Fibroblast of lung (primary cell): ENCODE data around the gene TEX29. TPM values are rescaled to one million over a fixed set of nuclear protein-coding genes. Genes with fewer than 3 reads are reported as not detected.

Experiments
- DNase-seq, 2 donors: peaks; one replicate each; pipeline versions ENCODE4 v3.0.0 to v3.0.0-alpha.2; 2010; ENCODE audit warnings: low read depth in 2 of 2
- H2AFZ ChIP-seq: 2 replicates; pipeline ENCODE4 v1.5.1; 2012; ENCODE audit warnings: low read length, control low read depth, inconsistent platforms
- H3K27ac ChIP-seq: 2 replicates; pipeline ENCODE4 v1.5.1; 2011; ENCODE audit warnings: low read length, control low read depth; ENCODE audit not compliant: insufficient read depth
- H3K27me3 ChIP-seq: 2 replicates; pipeline ENCODE4 v1.5.1; 2011; ENCODE audit warnings: mild to moderate bottlenecking, low read length; ENCODE audit not compliant: control insufficient read depth, insufficient read depth
- H3K36me3 ChIP-seq: 2 replicates; pipeline ENCODE4 v1.5.1; 2011; ENCODE audit warnings: low read length; ENCODE audit not compliant: control insufficient read depth, insufficient read depth
- H3K4me1 ChIP-seq: 2 replicates; pipeline ENCODE4 v1.5.1; 2011; ENCODE audit warnings: low read length; ENCODE audit not compliant: control insufficient read depth, insufficient read depth; ENCODE audit errors: extremely low read depth
- H3K4me2 ChIP-seq: 2 replicates; pipeline ENCODE4 v1.5.1; 2011; ENCODE audit warnings: low read length, control low read depth; ENCODE audit not compliant: insufficient read depth; ENCODE audit errors: extremely low read depth
- H3K4me3 ChIP-seq, 4 experiments: fragments of 200-600 bp in 1 of 4; sonication (generic) in 1 of 4; replicated peaks in 1 of 4; 2 replicates each; pipeline ENCODE4 v1.5.1; 2011 to 2016; ENCODE audit warnings: low read length in 4 of 4, low read depth in 3 of 4, mild to moderate bottlenecking in 3 of 4, control low read depth in 2 of 4, inconsistent platforms in 1 of 4, mixed read lengths in 1 of 4; ENCODE audit not compliant: insufficient read depth in 1 of 4; ENCODE audit errors: control extremely low read depth in 1 of 4
- H3K79me2 ChIP-seq: 2 replicates; pipeline ENCODE4 v1.5.1; 2012; ENCODE audit warnings: mild to moderate bottlenecking, low read length, inconsistent platforms; ENCODE audit not compliant: control insufficient read depth, insufficient read depth
- H3K9ac ChIP-seq: 2 replicates; pipeline ENCODE4 v1.5.1; 2011; ENCODE audit warnings: mild to moderate bottlenecking, low read length, control low read depth; ENCODE audit not compliant: insufficient read depth
- H3K9me3 ChIP-seq: 2 replicates; pipeline ENCODE4 v1.5.1; 2012; ENCODE audit warnings: low read depth, low read length; ENCODE audit not compliant: control insufficient read depth, insufficient read depth
- H4K20me1 ChIP-seq: 2 replicates; pipeline ENCODE4 v1.5.1; 2011; ENCODE audit warnings: low read length; ENCODE audit not compliant: control insufficient read depth, insufficient read depth; ENCODE audit errors: extremely low read depth
- EZH2 ChIP-seq: IDR thresholded peaks from 2 replicates; pipeline ENCODE4 v1.5.1; 2012; ENCODE audit warnings: low read length, control low read depth, mild to moderate bottlenecking; ENCODE audit errors: missing control alignments
- polyA plus RNA-seq, 2 donors: library from polyadenylated mRNA; depleted of rRNA in 1 of 2; stranded (reverse) in 1 of 2; unstranded in 1 of 2; fragments of >200 nt; gene quantifications; 2 replicates each; pipeline ENCODE4 v1.2.1, GENCODE V29; 2011 to 2012; ENCODE audit warnings: missing spikeins in 1 of 2
- total RNA-seq: library from RNA; depleted of rRNA; stranded (reverse); fragments of >200 nt; gene quantifications from 2 replicates; pipeline ENCODE4 v1.2.1, GENCODE V29; 2014
- TF ChIP-seq, protein P1 (sequence below), 2 donors: IDR thresholded peaks in 1 of 2; conservative IDR thresholded peaks in 1 of 2; 1 replicate in 1 of 2; 2 replicates in 1 of 2; pipeline ENCODE4 v1.5.1; 2011 to 2012; ENCODE audit warnings: low read length in 2 of 2, control low read depth in 1 of 2, inconsistent platforms in 1 of 2, low read depth in 1 of 2, mild to moderate bottlenecking in 1 of 2

Gene TEX29
- total and polyA plus RNA-seq, 2 donors (not counting 1 experiment from before 2014, with no cell fraction given), result 0.66 to 1.7 TPM

DNA sequence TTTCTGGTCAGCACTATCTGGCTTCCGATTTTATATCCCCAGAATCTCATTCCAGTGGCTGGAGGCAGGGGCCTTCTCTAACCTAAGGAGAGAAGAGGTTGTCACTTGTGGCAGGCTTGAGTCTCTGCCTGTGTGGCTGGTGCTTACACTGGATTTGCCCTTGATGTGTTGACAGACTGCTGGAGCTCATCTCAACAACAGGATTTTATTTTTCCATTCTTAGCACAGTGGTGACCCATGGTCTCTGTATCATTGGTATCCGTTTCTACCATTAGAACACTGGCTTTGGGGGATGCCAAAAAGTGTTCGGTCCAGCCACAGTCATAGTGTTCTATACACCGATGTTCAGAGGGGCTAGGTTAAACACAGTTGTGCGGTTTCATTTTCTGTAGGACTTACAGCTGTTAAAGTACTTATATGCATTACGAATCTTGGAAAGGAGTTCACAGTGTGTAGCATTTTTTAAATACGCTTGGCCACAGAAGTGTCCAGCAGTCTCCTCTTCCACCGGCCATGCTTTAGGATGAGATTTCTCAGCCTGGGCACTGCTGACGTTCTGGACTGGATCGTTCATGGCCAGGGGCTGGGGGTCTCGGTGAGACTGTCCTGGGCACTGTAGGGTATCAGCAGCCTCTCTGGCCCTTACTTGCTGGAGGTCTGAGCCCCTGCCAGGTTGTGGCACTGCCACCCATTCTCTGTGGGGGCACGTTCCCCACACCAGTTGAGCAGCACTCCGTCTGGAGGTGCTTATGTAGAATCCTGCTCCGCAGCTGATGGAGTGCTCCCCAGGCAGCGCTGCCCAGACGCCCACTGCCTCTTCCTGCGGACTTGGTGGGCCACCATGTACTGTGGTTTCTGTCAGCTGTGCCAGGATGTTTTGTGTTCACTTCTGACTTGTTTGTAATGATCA, 41.4 kb upstream of the TEX29 start:
- Histone ChIP-seq H3K36me3 (peaks cover 5% of the 10 kb centered on the region), H3K9ac (no peak overlapping the region), H3K27ac (no peak overlapping the region), H3K4me2 (no peak overlapping the region), H3K79me2 (peaks cover 2% of the 10 kb centered on the region), H3K27me3 (no peaks in the 10 kb centered on the region), H3K4me1 (peaks cover 12% of the 10 kb centered on the region), H4K20me1 (no peaks in the 10 kb centered on the region), H2AFZ (no peak overlapping the region), H3K9me3 (no peaks in the 10 kb centered on the region), H3K4me3 (no peak overlapping the region)
- TF ChIP-seq EZH2, result no peak
- TF ChIP-seq, protein P1, sequence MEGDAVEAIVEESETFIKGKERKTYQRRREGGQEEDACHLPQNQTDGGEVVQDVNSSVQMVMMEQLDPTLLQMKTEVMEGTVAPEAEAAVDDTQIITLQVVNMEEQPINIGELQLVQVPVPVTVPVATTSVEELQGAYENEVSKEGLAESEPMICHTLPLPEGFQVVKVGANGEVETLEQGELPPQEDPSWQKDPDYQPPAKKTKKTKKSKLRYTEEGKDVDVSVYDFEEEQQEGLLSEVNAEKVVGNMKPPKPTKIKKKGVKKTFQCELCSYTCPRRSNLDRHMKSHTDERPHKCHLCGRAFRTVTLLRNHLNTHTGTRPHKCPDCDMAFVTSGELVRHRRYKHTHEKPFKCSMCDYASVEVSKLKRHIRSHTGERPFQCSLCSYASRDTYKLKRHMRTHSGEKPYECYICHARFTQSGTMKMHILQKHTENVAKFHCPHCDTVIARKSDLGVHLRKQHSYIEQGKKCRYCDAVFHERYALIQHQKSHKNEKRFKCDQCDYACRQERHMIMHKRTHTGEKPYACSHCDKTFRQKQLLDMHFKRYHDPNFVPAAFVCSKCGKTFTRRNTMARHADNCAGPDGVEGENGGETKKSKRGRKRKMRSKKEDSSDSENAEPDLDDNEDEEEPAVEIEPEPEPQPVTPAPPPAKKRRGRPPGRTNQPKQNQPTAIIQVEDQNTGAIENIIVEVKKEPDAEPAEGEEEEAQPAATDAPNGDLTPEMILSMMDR (conservative IDR thresholded peaks at IDR 0.05 in 1 of 2, IDR thresholded peaks at IDR 0.05 in 1 of 2; ENCODE audit: low read depth in 1 of 2, low read length in 2 of 2), result no peak
- peak in 1 of 2 donors; percentile 34 for DNase-seq

DNA sequence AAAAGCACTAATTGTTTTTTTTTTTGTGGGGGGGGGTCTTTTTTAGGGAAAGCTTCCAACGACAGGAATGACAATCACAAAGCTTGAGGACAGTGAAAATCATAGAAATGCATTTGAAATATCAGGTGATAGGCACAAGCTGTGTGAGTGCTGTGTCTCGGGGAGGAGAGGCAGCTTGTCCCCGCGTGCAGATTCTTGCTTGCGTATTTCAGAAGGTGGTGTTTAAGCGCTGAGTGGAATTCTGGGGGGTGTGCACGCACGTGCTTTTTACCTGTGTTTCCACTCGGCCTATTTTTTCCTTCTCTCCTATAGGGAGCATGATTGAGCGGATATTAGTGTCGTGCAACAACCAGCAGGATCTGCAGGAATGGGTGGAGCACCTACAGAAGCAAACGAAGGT, 40.2 kb upstream of the TEX29 start:
- DNase-seq, result no peak
- H4K20me1 ChIP-seq, result no peaks in the 10 kb centered on the region
- no peak overlapping the region for H3K9ac ChIP-seq
- peaks cover 11% of the 10 kb centered on the region for H3K36me3 ChIP-seq
- TF ChIP-seq, protein P1 (conservative IDR thresholded peaks at IDR 0.05 in 1 of 2, IDR thresholded peaks at IDR 0.05 in 1 of 2; ENCODE audit: low read depth in 1 of 2, low read length in 2 of 2), result no peak
- TF ChIP-seq EZH2, result no peak
- no peak overlapping the region for H3K4me3 ChIP-seq
- H2AFZ ChIP-seq, result no peak overlapping the region
- H3K27ac ChIP-seq, result peak overlapping the region; percentile 92
- peaks cover 12% of the 10 kb centered on the region for H3K4me1 ChIP-seq
- H3K27me3 ChIP-seq, result no peaks in the 10 kb centered on the region
- peaks cover 2% of the 10 kb centered on the region for H3K79me2 ChIP-seq
- H3K9me3 ChIP-seq, result no peaks in the 10 kb centered on the region
- H3K4me2 ChIP-seq, result no peak overlapping the region

DNA sequence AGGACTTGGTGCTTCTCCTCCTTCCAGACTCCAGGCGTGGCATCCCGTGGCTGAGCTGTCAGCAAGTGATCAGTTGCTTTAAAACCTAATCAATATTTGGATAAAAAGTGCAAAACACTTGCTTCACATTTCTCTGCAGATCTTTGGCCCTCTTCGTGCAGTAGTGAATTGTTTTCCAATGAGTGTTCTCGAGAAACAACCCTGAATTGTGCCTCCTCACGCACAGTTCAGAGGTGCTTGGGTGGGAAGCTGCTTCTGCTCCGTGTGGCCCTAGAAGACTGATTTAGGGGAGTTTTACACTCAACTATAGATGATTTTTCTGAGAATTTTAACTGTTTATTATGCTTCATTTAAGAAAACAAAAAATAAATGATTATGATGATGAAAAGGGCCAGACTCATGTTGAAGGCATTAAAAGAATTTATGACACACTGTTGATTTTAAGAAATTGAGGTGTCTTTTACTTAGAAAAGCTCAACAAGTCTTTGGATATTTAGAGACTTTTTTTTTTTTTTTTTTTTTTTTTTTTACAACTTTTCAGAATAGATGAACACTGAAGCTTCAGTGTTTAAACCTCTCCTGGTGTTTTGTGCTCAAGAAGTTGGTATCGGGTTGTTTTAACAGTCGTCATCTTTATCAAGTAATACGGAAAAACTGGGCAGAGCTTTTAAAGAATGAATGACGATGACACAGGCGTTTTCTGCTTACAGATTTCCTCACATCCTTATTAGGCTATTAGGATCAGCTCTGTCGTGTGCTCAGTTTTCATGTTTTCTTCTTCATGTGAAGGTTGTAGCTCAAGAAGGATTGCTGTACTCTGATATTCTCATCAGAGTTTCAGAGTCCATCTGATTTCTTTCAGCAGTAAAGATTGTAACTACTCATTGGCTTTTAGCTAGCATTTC, 39.5 kb upstream of the TEX29 start:
- no peak overlapping the region for H3K4me3 ChIP-seq

More for the DNA sequence above, 39.5 kb upstream of the TEX29 start:
- H3K4me1 ChIP-seq, result peaks cover 12% of the 10 kb centered on the region
- no peaks in the 10 kb centered on the region for H3K9me3 ChIP-seq
- H3K4me2 ChIP-seq, result peak overlapping the region; percentile 69
- peaks cover 2% of the 10 kb centered on the region for H3K79me2 ChIP-seq
- peak overlapping the region; percentile 92 for H3K27ac ChIP-seq
- no peaks in the 10 kb centered on the region for H4K20me1 ChIP-seq
- no peak overlapping the region for H2AFZ ChIP-seq
- H3K36me3 ChIP-seq, result peaks cover 11% of the 10 kb centered on the region
- no peaks in the 10 kb centered on the region for H3K27me3 ChIP-seq
- H3K9ac ChIP-seq, result peak overlapping the region; percentile 48
- TF ChIP-seq, protein P1 (conservative IDR thresholded peaks at IDR 0.05 in 1 of 2, IDR thresholded peaks at IDR 0.05 in 1 of 2; ENCODE audit: low read depth in 1 of 2, low read length in 2 of 2), result no peak
- no peak for TF ChIP-seq EZH2
- DNase-seq, result peak; percentile 77 to 91
